ENCODE measurements around the gene ELP1. TPM values are rescaled to one million over a fixed set of nuclear protein-coding genes. Genes with fewer than 3 reads are reported as not detected.

Gene ELP1
- total RNA-seq, 1 donor from 2014 or later: 46.6 TPM

DNA sequence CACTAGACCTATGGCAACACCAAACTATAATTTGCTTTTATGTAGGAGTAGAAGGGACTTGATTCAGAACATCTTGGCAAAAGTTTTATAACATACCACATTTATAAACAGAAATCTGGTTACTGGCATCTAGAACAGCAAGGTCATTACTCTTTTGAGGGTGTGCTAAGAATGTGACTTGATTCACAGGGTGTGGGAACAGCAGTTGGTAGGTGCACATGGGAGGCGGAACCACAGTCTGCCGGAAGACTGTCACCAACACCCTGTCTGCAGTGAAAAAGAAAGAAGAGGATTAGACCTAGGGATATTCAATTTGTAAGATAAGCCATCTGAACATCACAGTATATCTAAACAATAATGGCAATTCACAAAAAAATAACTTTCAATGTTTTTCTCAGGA, 23.0 kb downstream of the ELP1 start:
- TF ChIP-seq, protein P1, sequence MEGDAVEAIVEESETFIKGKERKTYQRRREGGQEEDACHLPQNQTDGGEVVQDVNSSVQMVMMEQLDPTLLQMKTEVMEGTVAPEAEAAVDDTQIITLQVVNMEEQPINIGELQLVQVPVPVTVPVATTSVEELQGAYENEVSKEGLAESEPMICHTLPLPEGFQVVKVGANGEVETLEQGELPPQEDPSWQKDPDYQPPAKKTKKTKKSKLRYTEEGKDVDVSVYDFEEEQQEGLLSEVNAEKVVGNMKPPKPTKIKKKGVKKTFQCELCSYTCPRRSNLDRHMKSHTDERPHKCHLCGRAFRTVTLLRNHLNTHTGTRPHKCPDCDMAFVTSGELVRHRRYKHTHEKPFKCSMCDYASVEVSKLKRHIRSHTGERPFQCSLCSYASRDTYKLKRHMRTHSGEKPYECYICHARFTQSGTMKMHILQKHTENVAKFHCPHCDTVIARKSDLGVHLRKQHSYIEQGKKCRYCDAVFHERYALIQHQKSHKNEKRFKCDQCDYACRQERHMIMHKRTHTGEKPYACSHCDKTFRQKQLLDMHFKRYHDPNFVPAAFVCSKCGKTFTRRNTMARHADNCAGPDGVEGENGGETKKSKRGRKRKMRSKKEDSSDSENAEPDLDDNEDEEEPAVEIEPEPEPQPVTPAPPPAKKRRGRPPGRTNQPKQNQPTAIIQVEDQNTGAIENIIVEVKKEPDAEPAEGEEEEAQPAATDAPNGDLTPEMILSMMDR (IDR thresholded peaks at IDR 0.05; ENCODE audit: unreplicated experiment): no peak
- Mint-ChIP-seq H3K27me3 (no peaks in the 10 kb centered on the region), H3K4me3 (ENCODE audit: low read depth) (no peak overlapping the region), H3K27ac (no peak overlapping the region), H3K9me3 (ENCODE audit: low read depth) (no peaks in the 10 kb centered on the region), H3K4me1 (ENCODE audit: low read depth) (no peaks in the 10 kb centered on the region), H3K36me3 (ENCODE audit: insufficient read depth) (peaks cover 36% of the 10 kb centered on the region)
- DNase-seq (ENCODE audit: low spot score, unreplicated experiment): no peak

DNA sequence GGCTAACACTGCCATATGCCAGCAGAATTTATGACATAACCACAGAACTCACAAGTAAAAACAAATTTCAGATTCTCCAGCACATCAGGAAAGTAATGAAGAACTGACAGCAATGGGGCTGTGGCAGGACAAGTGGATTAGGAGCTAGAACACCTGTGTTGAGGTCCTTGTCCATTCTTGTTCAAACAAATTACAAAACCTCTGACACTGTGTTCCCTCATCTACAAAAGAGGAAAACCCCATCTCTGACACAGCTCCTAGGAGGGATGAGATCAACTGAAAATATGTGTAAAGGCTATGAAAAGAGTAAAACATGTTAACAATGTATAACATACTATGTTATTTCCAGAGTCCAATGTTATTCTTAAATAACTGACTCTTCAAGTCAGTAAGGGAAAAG, 23.5 kb downstream of the ELP1 start:
- Mint-ChIP-seq H3K4me1 (ENCODE audit: low read depth) (no peaks in the 10 kb centered on the region), H3K36me3 (ENCODE audit: insufficient read depth) (peaks cover 35% of the 10 kb centered on the region), H3K27me3 (no peaks in the 10 kb centered on the region), H3K27ac (no peak overlapping the region), H3K9me3 (ENCODE audit: low read depth) (no peaks in the 10 kb centered on the region), H3K4me3 (ENCODE audit: low read depth) (no peak overlapping the region)
- no peak for DNase-seq (ENCODE audit: low spot score, unreplicated experiment)
- TF ChIP-seq, protein P1 (IDR thresholded peaks at IDR 0.05; ENCODE audit: unreplicated experiment): no peak

DNA sequence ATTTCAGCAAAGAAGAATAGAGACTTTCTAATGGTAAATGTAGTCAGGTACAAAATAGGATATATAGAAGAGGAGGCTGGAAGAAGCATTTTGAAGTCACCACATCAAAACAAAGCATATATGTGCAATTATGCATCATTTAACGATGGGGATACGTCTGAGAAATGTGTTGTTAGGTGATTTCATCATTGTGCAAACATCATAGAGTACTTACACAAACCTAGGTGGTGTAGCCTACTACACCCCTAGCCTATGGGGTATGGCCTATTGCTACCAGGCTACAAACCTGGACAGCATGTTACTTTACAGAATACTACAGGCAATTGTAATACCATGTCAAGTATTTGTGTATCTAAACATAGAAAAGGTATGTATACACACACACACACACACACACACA, 28.4 kb downstream of the ELP1 start:
- H3K27ac Mint-ChIP-seq: no peak overlapping the region

DNA sequence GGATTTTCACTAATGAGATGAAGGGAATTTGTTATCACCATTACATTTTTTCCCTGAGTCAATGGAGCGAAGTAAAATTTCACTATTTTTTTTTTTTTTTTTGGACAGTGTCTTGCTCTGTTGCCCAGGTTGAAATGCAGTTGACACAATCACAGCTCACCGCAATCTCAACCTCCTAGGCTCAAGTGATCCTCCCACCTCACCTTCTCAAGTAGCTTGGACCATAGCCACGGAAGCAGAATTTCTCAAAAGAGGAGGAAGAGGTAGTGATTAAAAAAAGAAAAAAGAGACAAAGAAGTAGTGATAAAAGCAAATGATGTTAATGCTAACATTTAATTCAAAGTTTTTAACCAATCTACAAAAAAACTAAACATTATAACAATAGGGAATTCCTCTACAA, 29.8 kb downstream of the ELP1 start:
- Mint-ChIP-seq H3K27me3 (no peaks in the 10 kb centered on the region), H3K4me1 (ENCODE audit: low read depth) (peaks cover 1% of the 10 kb centered on the region), H3K27ac (no peak overlapping the region), H3K36me3 (ENCODE audit: insufficient read depth) (peaks cover 36% of the 10 kb centered on the region), H3K4me3 (ENCODE audit: low read depth) (no peak overlapping the region), H3K9me3 (ENCODE audit: low read depth) (no peaks in the 10 kb centered on the region)
- DNase-seq (ENCODE audit: low spot score, unreplicated experiment): no peak
- TF ChIP-seq, protein P1 (IDR thresholded peaks at IDR 0.05; ENCODE audit: unreplicated experiment): no peak

More for the DNA sequence above, 28.4 kb downstream of the ELP1 start:
- H3K36me3 Mint-ChIP-seq (ENCODE audit: insufficient read depth): peaks cover 40% of the 10 kb centered on the region
- no peaks in the 10 kb centered on the region for H3K27me3 Mint-ChIP-seq
- H3K4me3 Mint-ChIP-seq (ENCODE audit: low read depth): no peak overlapping the region
- DNase-seq (ENCODE audit: low spot score, unreplicated experiment): no peak
- no peaks in the 10 kb centered on the region for H3K9me3 Mint-ChIP-seq (ENCODE audit: low read depth)
- peaks cover 1% of the 10 kb centered on the region for H3K4me1 Mint-ChIP-seq (ENCODE audit: low read depth)
- TF ChIP-seq, protein P1 (IDR thresholded peaks at IDR 0.05; ENCODE audit: unreplicated experiment): no peak

DNA sequence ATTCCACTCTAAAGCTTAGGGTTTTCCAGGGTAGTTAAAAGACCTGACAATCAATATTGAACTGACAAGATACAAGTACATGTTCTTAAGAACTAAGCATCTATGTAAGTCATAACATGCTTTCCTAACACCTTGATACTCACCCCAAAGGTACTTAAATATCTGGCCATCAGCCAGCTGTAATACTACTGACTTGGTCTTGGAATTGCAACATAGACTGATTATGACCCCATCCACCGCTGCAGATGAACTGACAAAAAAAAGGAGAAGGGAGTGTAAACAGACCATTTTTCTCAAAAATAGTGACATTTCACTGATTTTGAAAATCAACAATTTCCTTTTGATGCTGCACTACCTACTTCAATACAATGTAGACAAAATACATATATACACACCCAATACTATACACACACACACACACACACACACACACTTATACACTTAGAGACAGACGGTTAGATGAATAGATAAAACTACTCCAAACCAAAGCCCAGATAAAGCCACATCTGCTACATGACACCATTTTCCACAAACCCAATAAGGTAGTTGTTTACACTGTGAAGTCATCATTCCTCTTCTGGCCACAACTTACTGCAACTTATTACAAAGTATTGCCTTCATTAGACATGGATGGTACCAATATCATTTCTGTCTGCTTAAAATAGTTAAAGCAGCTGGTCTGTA, 30.4 kb downstream of the ELP1 start:
- no peak overlapping the region for H3K4me3 Mint-ChIP-seq (ENCODE audit: low read depth)
- TF ChIP-seq, protein P1 (IDR thresholded peaks at IDR 0.05; ENCODE audit: unreplicated experiment): no peak
- H3K9me3 Mint-ChIP-seq (ENCODE audit: low read depth): no peaks in the 10 kb centered on the region
- no peaks in the 10 kb centered on the region for H3K27me3 Mint-ChIP-seq
- H3K4me1 Mint-ChIP-seq (ENCODE audit: low read depth): peaks cover 1% of the 10 kb centered on the region
- H3K27ac Mint-ChIP-seq: no peak overlapping the region
- H3K36me3 Mint-ChIP-seq (ENCODE audit: insufficient read depth): peaks cover 37% of the 10 kb centered on the region
- DNase-seq (ENCODE audit: low spot score, unreplicated experiment): no peak

All from progenitor cell of endocrine pancreas (in vitro differentiated cells).